Measurements from ENCODE around the gene LCN1.

DNA sequence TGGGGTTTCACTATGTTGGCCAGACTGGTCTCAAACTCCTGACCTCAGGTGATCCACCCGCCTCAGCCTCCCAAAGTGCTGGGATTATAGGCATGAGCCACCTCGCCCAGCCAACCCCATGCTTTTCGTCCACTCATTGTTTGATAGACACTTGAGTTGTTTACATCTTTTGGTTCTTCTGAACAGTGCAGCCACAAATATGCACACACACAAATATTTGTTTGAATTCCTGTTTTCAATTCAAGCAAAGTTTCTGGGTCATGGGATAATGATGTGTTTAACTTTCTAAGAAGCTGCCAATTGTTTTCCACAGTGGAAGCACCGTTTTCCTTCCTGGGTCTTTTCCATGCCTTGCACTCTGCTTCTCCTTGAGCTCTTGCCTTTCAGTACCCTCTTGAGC, 33.5 kb downstream of the LCN1 start:
- TF ChIP-seq, protein P1, sequence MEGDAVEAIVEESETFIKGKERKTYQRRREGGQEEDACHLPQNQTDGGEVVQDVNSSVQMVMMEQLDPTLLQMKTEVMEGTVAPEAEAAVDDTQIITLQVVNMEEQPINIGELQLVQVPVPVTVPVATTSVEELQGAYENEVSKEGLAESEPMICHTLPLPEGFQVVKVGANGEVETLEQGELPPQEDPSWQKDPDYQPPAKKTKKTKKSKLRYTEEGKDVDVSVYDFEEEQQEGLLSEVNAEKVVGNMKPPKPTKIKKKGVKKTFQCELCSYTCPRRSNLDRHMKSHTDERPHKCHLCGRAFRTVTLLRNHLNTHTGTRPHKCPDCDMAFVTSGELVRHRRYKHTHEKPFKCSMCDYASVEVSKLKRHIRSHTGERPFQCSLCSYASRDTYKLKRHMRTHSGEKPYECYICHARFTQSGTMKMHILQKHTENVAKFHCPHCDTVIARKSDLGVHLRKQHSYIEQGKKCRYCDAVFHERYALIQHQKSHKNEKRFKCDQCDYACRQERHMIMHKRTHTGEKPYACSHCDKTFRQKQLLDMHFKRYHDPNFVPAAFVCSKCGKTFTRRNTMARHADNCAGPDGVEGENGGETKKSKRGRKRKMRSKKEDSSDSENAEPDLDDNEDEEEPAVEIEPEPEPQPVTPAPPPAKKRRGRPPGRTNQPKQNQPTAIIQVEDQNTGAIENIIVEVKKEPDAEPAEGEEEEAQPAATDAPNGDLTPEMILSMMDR (IDR thresholded peaks at IDR 0.05): no peak
- TF ChIP-seq POLR2A (IDR thresholded peaks at IDR 0.05): no peak

Measured in body of pancreas (tissue), 4 donors.